HG02943 (cell line): ENCODE results near the gene TBCEL.
A peak's percentile ranks its signal among the peaks of the same experiment; 100 is the strongest.
"Not testable (repeated sequence)": the region's sequence is repeated elsewhere in the genome, so short reads cannot be mapped to it uniquely, and the experiment has no call there.

ENCODE experiments used
- ATAC-seq: cut with Tn5 transposase; IDR thresholded peaks from one replicate; pipeline ENCODE4 v1.9.1; 2021; ENCODE audit warnings: mild to moderate bottlenecking, low read depth, moderate library complexity; ENCODE audit not compliant: unreplicated experiment

Gene TBCEL, protein sequence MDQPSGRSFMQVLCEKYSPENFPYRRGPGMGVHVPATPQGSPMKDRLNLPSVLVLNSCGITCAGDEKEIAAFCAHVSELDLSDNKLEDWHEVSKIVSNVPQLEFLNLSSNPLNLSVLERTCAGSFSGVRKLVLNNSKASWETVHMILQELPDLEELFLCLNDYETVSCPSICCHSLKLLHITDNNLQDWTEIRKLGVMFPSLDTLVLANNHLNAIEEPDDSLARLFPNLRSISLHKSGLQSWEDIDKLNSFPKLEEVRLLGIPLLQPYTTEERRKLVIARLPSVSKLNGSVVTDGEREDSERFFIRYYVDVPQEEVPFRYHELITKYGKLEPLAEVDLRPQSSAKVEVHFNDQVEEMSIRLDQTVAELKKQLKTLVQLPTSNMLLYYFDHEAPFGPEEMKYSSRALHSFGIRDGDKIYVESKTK

GRCh38 chr11:121023848-121024751 is at the start of gene TBCEL:
TSS of gene TBCEL (plus strand) at chr11:121024102. CDS start at chr11:121045691, 21,589 bp downstream.
- ATAC-seq: peak; percentile 96

- ATAC-seq: no peak
Observed at GRCh38 chr11:120974466-120974865, 49.4 kb upstream of the TBCEL start.

DNA sequence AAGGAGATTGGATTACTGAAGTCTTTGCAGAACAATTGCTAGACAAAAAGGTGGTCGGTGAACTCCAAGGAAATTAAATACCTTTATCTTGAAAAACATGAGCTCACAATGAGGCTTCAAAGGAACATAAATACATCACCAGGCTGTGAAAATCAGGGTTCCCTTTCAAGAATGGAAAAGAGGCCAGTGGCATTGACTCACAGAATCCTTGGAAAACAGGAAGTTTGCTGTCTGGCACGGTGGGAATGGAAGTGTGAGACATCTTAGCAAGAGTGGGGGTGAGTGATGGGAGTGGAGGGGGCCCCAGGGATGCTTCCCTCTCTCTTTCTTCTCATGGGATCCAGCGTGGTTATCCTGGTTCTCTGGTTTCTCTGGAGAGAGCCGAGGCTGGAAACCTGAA is 48.9 kb upstream of the TBCEL start:
- ATAC-seq: no peak

- ATAC-seq: no peak
Observed at GRCh38 chr11:120977266-120978137, 46.4 kb upstream of the TBCEL start.

DNA sequence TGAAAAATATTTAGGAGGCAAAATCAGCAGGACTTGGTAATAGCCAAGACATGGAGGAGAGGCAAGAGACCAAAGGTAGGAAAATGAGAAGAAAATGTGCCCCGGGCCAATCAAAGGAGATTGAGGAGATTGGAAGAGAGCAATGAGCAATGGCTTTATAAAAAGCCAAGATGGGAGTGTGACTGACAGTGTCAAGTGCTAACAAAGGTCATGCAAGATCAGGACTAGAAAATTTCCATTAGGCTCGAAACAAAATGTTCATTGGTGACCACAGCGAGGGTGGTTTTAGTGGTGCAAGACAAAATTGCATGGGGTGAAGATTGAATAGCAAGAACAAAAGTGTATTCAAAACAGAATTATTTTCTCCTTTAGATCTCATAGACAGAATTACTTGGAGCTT is 45.2 kb upstream of the TBCEL start:
- ATAC-seq: no peak

DNA sequence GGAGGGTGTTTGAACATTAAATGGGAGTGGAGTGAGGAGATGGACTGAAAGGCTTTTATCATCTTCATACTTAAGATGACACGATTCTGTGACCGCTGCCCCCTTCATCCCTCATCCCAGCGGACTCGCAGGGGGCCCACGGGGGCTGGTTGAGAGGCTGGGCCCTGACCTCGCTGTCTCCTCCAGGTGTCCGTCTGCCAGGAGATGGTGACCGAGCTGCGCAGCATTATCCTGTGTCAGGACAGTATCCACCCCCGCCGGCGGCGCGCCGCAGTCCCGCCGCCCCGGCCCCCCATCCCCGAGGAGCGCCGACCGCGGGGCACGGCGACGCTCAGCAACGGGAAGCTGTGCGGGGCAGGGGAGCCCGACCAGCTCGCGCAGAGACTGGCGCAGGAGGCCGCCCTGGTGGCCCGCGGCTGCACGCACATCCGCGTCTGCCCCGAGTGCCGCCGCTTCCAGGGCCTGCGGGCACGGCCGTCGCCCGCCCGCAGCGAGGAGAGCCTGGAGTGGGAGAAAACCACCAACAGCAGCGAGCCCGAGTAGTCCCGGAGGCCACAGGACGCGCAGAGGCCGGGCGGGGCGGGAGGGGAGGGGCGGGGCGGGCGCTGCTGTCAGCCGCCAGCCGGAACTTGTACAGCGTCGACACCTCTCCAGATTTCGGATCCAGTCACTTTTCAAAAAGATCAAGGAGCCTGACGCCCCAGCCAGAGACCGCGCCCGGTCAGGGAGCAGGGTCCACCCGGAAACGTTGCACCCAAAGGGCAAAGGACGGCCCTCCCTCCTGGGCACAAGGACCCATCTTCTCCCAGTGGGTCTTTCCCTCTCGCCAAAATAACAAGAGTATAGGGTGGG is 38.0 kb upstream of the TBCEL start:
- no peak for ATAC-seq

GRCh38 chr11:120988603-120989002 is 35.3 kb upstream of the TBCEL start:
- no peak for ATAC-seq

DNA sequence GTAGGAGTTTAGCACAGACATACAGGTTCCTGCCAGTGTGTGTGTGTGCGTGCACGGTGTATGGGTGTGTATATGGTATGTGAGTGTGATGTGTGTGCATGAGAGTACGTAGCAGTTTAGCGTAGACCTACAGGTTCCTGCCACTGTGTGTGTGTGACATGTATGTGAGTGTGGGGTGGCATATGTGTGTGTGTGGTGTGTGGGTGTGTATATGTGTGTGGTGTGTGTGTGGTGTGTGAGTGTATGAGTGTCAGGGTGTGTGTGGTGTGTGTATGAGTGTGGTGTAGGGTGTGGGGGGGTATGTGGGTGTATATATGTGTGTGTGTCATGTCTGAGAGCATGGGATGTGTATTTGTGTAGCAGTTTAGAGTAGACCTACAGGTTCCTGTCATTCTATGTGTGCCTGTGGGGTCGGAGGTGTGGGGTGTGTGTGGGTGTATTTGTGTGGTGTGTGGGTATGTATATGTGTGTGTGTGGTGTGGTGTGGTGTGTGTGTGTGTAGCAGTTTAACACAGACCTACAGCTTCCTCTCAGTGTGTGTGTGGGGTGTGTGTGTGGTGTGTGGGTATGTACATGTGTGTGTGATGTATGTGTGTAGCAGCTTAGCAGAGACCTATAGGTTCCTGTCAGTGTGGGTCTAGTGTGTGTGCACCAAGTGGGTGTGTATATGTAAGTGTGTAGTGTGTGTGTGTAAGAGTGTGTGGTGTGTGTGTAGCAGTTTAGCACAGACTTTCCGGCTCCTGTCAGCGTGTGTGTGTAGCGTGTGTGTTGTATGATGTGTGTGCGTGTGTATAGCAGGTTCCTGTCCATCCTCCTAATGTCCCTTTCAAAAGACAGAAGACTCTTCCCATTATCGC is 31.8 kb upstream of the TBCEL start:
- no peak for ATAC-seq

DNA sequence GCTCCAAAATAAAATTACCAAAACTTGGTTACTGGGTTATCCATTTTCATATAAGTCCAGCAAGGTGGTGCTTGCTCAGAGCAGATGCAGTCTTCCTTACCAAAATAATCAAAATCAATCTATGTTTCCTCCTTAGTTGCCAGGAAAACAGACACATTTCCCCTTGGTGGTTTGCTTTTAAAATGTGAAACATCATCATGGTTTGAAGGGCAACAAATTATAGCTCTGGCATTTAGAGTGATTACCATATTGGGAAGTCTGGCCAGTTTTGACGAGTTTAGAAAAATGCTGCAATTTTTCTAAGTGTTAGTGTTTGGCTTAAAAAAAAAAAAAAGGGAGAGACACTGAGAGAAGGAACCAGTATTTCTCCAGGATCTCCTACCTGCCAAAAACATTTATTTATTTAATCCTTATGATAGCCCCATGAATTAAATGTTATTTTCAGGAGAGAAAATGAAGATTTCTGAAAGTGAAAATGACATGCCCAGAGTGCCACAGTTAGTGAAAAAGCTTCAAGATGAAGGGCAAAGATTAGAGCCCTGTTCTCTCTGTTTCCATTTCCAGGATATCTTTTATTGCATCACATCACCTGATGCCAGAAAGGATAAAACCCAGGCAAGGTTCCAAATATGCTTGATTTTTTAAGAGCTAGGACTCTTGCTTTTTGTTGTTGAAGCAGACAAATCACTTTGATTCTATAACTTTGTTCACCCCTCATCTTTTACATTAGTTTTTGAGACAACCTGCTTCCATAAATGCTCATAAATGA is 29.6 kb upstream of the TBCEL start:
- no peak for ATAC-seq

- no peak for ATAC-seq
Observed at GRCh38 chr11:120995184-120995583, 28.7 kb upstream of the TBCEL start.

DNA sequence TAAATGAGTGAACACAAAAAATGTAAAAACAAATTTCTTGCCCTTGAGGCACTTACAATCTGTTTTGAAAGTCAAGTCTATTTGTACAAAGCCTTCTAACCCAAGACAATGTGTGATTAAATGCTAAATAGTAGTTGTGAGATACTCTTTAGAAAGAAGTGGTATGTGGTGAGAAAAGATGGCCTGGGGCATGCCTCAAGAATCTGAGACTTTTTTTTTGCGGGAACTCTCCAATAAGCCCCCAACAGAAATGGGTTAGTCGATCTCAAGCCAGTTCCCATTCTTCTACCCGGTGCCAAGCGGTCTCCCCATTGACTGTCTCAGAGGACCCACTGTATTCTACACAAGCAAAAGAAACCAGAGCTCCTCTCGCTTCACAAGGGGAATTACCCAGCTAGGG is 26.9 kb upstream of the TBCEL start:
- no peak for ATAC-seq

GRCh38 chr11:120998581-120998980 is 25.3 kb upstream of the TBCEL start:
- no peak for ATAC-seq

- ATAC-seq: no peak
Observed at GRCh38 chr11:121004206-121004840, 19.6 kb upstream of the TBCEL start.

- no peak for ATAC-seq
Observed at GRCh38 chr11:121006922-121007321, 17.0 kb upstream of the TBCEL start.

GRCh38 chr11:121008551-121008950 is 15.4 kb upstream of the TBCEL start:
- ATAC-seq: no peak

DNA sequence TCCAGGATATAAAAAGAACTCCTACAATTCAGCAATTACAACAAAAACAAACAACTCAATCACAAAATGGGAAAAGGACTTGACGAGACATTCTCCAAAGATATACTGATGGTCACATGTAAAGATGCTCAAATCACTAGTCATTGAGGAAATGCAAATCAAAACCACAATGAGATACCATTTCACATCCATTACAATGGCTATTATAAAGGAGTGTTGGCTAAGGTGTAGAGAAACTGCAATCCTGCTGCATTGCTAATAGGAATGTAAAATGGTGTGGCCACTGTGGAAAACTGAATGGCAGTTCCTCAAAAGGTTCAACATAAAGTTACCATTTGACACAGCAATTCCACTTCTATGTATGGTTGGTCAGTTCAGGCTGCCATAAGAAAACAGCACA is 11.8 kb upstream of the TBCEL start:
- no peak for ATAC-seq

GRCh38 chr11:121018746-121019145 is 5.2 kb upstream of the TBCEL start:
- ATAC-seq: no peak

GRCh38 chr11:121021718-121022117 is 2.2 kb upstream of the TBCEL start:
- ATAC-seq: not testable (repeated sequence)
